Calu3 (cell line): ENCODE measurements around the gene PDILT. TPM values are rescaled to one million over a fixed set of nuclear protein-coding genes. Genes with fewer than 3 reads are reported as not detected.
"Not testable (repeated sequence)": the region's sequence is repeated elsewhere in the genome, so short reads cannot be mapped to it uniquely, and the experiment has no call there.

Source experiments
- BruUV-seq: library from RNA; stranded (reverse); fragments of 400-500 nt; replicated peaks from 2 replicates; lab custom pipeline; 2021; lab: Mats Ljungman, UMichigan
- CTCF ChIA-PET: fragments of 300-600 bp; sonication (Branson Sonifier 250); formaldehyde crosslinking; loops from one replicate; lab custom pipeline; 2022; ENCODE audit warnings: antibody characterized with exemption; lab: Charles Lee
- DNase-seq: peaks from one replicate; pipeline ENCODE4 v3.0.0; 2022
- H3K27ac Mint-ChIP-seq: one replicate; pipeline ENCODE4 v1.8.0; 2022; ENCODE audit warnings: mixed read lengths; ENCODE audit not compliant: unreplicated experiment
- H3K27me3 Mint-ChIP-seq: one replicate; pipeline ENCODE4 v1.8.0; 2022; ENCODE audit warnings: mixed read lengths; ENCODE audit not compliant: unreplicated experiment
- H3K36me3 Mint-ChIP-seq: one replicate; pipeline ENCODE4 v1.8.0; 2022; ENCODE audit warnings: mild to moderate bottlenecking, moderate library complexity, mixed read lengths; ENCODE audit not compliant: insufficient read depth, unreplicated experiment
- H3K4me1 Mint-ChIP-seq: one replicate; pipeline ENCODE4 v1.8.0; 2022; ENCODE audit warnings: mild to moderate bottlenecking, low read depth, mixed read lengths; ENCODE audit not compliant: unreplicated experiment
- H3K4me3 Mint-ChIP-seq: one replicate; pipeline ENCODE4 v1.8.0; 2022; ENCODE audit warnings: mild to moderate bottlenecking, low read depth, moderate library complexity, mixed read lengths; ENCODE audit not compliant: unreplicated experiment
- H3K9me3 Mint-ChIP-seq: one replicate; pipeline ENCODE4 v1.8.0; 2022; ENCODE audit warnings: low read depth, mixed read lengths; ENCODE audit not compliant: unreplicated experiment
- CTCF ChIP-seq: fragments of 200-600 bp; IDR thresholded peaks from one replicate; pipeline ENCODE4 v1.8.0; 2022; ENCODE audit warnings: antibody characterized with exemption; ENCODE audit not compliant: unreplicated experiment
- intact Hi-C: fragments of 100-400 bp; cut with micrococcal nuclease; formaldehyde crosslinking; loops from one replicate; pipeline ENCODE4 v1.10.0; 2022; ENCODE audit not compliant: unreplicated experiment
- total RNA-seq: library from RNA; stranded (reverse); gene quantifications from 2 replicates; pipeline ENCODE4 v1.2.3, GENCODE V29; 2022

PDILT gene
- total RNA-seq, 1 experiment from 2014 or later: not detected

DNA sequence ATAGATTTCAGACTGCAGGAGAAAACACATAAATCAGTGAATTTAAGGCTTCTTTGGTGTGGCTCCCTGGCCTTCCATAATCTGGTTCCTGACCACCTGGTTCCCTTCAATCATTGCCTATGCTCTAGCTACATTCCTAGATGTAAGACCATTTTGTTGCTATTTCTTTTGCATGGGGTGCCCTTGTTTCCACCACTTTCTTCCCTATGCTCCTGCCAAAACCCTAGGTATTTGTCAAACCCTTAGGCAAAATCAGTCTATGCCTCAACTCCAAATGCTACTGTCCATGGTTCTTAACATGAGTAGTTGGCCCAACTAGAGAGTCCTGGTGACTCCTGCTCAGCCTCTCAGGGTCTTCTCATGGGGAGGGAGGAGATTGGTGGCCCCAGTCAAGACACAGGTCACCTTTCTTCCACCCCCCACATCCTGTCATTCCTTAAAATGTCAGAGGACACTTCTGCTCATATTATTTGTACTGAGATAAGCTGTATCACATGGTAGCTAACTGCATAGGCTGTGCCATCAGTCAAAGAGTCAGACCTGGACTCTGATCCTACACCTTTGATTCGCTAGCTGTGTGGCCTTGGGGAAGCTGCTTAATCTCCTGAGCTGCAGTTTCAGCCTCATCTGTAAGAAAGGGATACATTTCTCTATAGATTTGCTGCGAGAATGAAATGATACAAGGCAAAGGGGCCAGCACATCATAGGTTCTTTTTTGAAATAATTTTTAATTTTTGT lies 19.8 kb upstream of the PDILT start:
- no peak overlapping the region for H3K4me3 Mint-ChIP-seq
- no TSS peak for BruUV-seq
- H3K36me3 Mint-ChIP-seq: no peaks in the 10 kb centered on the region
- H3K27ac Mint-ChIP-seq: no peak overlapping the region
- intact Hi-C loops: loop anchor here (10.0 kb wide), 1 partner anchor 171 kb away; no protein-coding TSS in a partner anchor
- no peak for DNase-seq
- H3K9me3 Mint-ChIP-seq: no peaks in the 10 kb centered on the region
- H3K27me3 Mint-ChIP-seq: peaks cover 39% of the 10 kb centered on the region
- no peaks in the 10 kb centered on the region for H3K4me1 Mint-ChIP-seq
- no peak for TF ChIP-seq CTCF
- CTCF ChIA-PET: no interaction called here

DNA sequence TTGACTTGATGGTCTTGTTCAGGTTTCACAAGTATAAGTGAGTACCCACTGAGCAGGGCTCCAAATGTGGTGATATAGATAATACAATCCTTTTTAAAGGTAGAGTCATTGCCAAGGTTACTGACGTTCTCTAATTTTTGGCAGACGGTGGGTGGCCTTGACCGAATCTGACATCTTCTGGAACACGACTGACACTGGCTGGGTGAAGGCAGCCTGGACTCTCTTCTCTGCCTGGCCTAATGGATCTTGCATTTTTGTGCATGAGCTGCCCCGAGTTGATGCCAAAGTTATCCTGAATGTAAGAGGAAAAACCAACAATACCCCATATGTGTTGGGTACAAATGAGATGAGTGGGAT lies 19.2 kb upstream of the PDILT start:
- DNase-seq, H3K36me3 Mint-ChIP-seq, H3K4me3 Mint-ChIP-seq, CTCF ChIA-PET, H3K4me1 Mint-ChIP-seq, H3K9me3 Mint-ChIP-seq, BruUV-seq, H3K27ac Mint-ChIP-seq: not testable (repeated sequence)
- intact Hi-C loops: loop anchor here (10.0 kb wide), 1 partner anchor 171 kb away; no protein-coding TSS in a partner anchor
- H3K27me3 Mint-ChIP-seq: peaks cover 39% of the 10 kb centered on the region

- H3K4me1 Mint-ChIP-seq, H3K27ac Mint-ChIP-seq, CTCF ChIA-PET, H3K36me3 Mint-ChIP-seq, H3K9me3 Mint-ChIP-seq, BruUV-seq, DNase-seq, H3K4me3 Mint-ChIP-seq: not testable (repeated sequence)
- intact Hi-C loops: loop anchor here (10.0 kb wide), 1 partner anchor 173 kb away; no protein-coding TSS in a partner anchor
- peaks cover 38% of the 10 kb centered on the region for H3K27me3 Mint-ChIP-seq
These were observed 17.2 kb upstream of the PDILT start for GRCh38 chr16:20421748-20422147.

GRCh38 chr16:20419093-20419492 lies 14.6 kb upstream of the PDILT start:
- H3K4me3 Mint-ChIP-seq, BruUV-seq, intact Hi-C loops, H3K36me3 Mint-ChIP-seq, H3K9me3 Mint-ChIP-seq, H3K27ac Mint-ChIP-seq, H3K4me1 Mint-ChIP-seq, CTCF ChIA-PET, DNase-seq: not testable (repeated sequence)
- H3K27me3 Mint-ChIP-seq: peaks cover 47% of the 10 kb centered on the region

GRCh38 chr16:20415541-20415940 lies 11.0 kb upstream of the PDILT start:
- BruUV-seq: no TSS peak
- Mint-ChIP-seq H3K36me3 (no peaks in the 10 kb centered on the region), H3K27ac (no peak overlapping the region), H3K4me1 (no peaks in the 10 kb centered on the region), H3K27me3 (peaks cover 41% of the 10 kb centered on the region), H3K4me3 (no peak overlapping the region), H3K9me3 (no peaks in the 10 kb centered on the region)
- intact Hi-C loops: no loop called here
- TF ChIP-seq CTCF: no peak
- CTCF ChIA-PET: interaction anchor here (0.7 kb wide), 1 partner anchor 26 kb away, joined by 3 read pairs; no protein-coding TSS in a partner anchor
- DNase-seq: no peak
